SU-DHL-6 (cell line): ENCODE data around the gene STAP1.
"Not testable (repeated sequence)": the region's sequence is repeated elsewhere in the genome, so short reads cannot be mapped to it uniquely, and the experiment has no call there.

Experiments used
- H2AFZ ChIP-seq: fragments of 200-600 bp; sonication (generic); 2 replicates; pipeline ENCODE4 v1.6.1; 2014; ENCODE audit warnings: low read depth, mild to moderate bottlenecking, moderate library complexity, mixed read lengths, antibody characterized with exemption, low read length; ENCODE audit not compliant: severe bottlenecking
- H3F3A ChIP-seq: fragments of 200-600 bp; shearing (Covaris generic); 2 replicates; pipeline ENCODE4 v1.6.0; 2016; ENCODE audit warnings: antibody characterized with exemption, mild to moderate bottlenecking; ENCODE audit not compliant: insufficient read depth
- H3K27ac ChIP-seq: fragments of 200-600 bp; sonication (generic); 2 replicates; pipeline ENCODE4 v1.5.1; 2016; ENCODE audit warnings: low read depth, mild to moderate bottlenecking, low read length, moderate library complexity, mixed read lengths
- H3K27me3 ChIP-seq: fragments of 200-600 bp; sonication (generic), shearing (Covaris generic); 2 replicates; pipeline ENCODE4 v1.6.0; 2014; ENCODE audit warnings: mild to moderate bottlenecking, low read length
- H3K36me3 ChIP-seq: fragments of 200-600 bp; sonication (generic); 2 replicates; pipeline ENCODE4 v1.6.1; 2014; ENCODE audit warnings: mild to moderate bottlenecking, low read length, mixed read lengths
- H3K4me2 ChIP-seq: fragments of 300-600, 200-600 bp; shearing (Covaris generic), sonication (generic); 2 replicates; pipeline ENCODE4 v1.6.0; 2014; ENCODE audit warnings: low read length, low read depth, mild to moderate bottlenecking; ENCODE audit not compliant: poor library complexity, severe bottlenecking
- H3K4me3 ChIP-seq: fragments of 200-600 bp; sonication (generic); 2 replicates; pipeline ENCODE4 v1.5.1; 2014; ENCODE audit warnings: antibody characterized with exemption, low read length, mild to moderate bottlenecking, mixed read lengths; ENCODE audit not compliant: insufficient read depth, poor library complexity, severe bottlenecking
- H3K79me2 ChIP-seq: fragments of 200-600 bp; sonication (generic); 2 replicates; pipeline ENCODE4 v1.6.1; 2014; ENCODE audit warnings: mild to moderate bottlenecking, low read length, moderate library complexity; ENCODE audit not compliant: insufficient read depth
- H3K9ac ChIP-seq: fragments of 200-600 bp; sonication (generic); 2 replicates; pipeline ENCODE4 v1.7.0; 2014; ENCODE audit warnings: mild to moderate bottlenecking, low read length
- H3K9me2 ChIP-seq: fragments of 200-600 bp; sonication (generic); replicated peaks from 2 replicates; pipeline ENCODE4 v1.6.1; 2014; ENCODE audit warnings: low read length; ENCODE audit not compliant: insufficient read depth
- H3K9me3 ChIP-seq: fragments of 200-600 bp; sonication (generic); 2 replicates; pipeline ENCODE4 v1.6.1; 2014; ENCODE audit warnings: low read length, mixed read lengths; ENCODE audit not compliant: insufficient read depth
- H4K20me1 ChIP-seq: fragments of 200-600 bp; sonication (generic); 2 replicates; pipeline ENCODE4 v1.6.1; 2014; ENCODE audit warnings: low read depth, mild to moderate bottlenecking, antibody characterized with exemption, low read length, moderate library complexity, mixed read lengths
- CTCF ChIP-seq: fragments of 200-600 bp; sonication (generic); IDR thresholded peaks from one replicate; pipeline ENCODE4 v1.5.1; 2017; ENCODE audit warnings: antibody characterized with exemption, mild to moderate bottlenecking, low read length, moderate library complexity; ENCODE audit not compliant: insufficient read depth, poor library complexity, severe bottlenecking
- EZH2phosphoT487 ChIP-seq: fragments of 200-600 bp; sonication (generic), shearing (Covaris generic); conservative IDR thresholded peaks from 2 replicates; pipeline ENCODE4 v1.6.1; 2018; ENCODE audit warnings: mild to moderate bottlenecking, antibody characterized with exemption, low read length, moderate library complexity, mixed read lengths

Gene STAP1

GRCh38 chr4:67550451-67550850 lies 8.1 kb upstream of the STAP1 start:
- peak overlapping the region; percentile 75 for H3K4me2 ChIP-seq
- peak overlapping the region; percentile 44 for H3K9ac ChIP-seq
- no peaks in the 10 kb centered on the region for H3K36me3 ChIP-seq
- no peaks in the 10 kb centered on the region for H3K79me2 ChIP-seq
- no peaks in the 10 kb centered on the region for H3K27me3 ChIP-seq
- H3F3A ChIP-seq: peaks cover 23% of the 10 kb centered on the region
- TF ChIP-seq EZH2phosphoT487 (no peak), CTCF (no peak)
- no peaks in the 10 kb centered on the region for H4K20me1 ChIP-seq
- no peak overlapping the region for H2AFZ ChIP-seq
- H3K9me2 ChIP-seq: no peaks in the 10 kb centered on the region
- H3K9me3 ChIP-seq: no peaks in the 10 kb centered on the region
- peak overlapping the region; percentile 95 for H3K27ac ChIP-seq
- peak overlapping the region; percentile 14 for H3K4me3 ChIP-seq

DNA sequence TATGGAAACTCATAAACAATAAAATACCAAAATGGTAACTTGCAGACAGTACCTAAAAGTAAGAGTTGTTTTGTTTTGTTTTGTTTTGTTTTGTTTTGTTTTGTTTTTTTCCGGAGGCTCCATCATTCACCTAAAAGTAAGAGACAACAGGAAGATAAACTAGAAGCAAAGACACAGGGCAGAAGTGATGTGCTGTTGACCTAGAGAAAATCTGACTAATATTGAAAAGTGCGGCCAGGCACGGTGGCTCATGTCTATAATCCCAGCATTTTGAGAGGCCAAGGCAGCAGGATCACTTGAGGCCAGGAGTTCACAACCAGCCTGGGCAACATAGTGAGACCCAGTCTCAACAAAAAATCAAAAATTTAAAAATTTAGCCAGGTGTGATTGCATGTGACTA lies 7.7 kb upstream of the STAP1 start:
- Histone ChIP-seq H3K27ac (peak overlapping the region; percentile 95), H3K9me3 (no peaks in the 10 kb centered on the region), H2AFZ (no peak overlapping the region), H3K4me3 (peak overlapping the region; percentile 14), H4K20me1 (no peaks in the 10 kb centered on the region), H3K4me2 (peak overlapping the region; percentile 75), H3F3A (peaks cover 23% of the 10 kb centered on the region), H3K9me2 (no peaks in the 10 kb centered on the region), H3K79me2 (no peaks in the 10 kb centered on the region), H3K9ac (peak overlapping the region; percentile 44), H3K36me3 (no peaks in the 10 kb centered on the region), H3K27me3 (no peaks in the 10 kb centered on the region)
- no peak for TF ChIP-seq CTCF
- no peak for TF ChIP-seq EZH2phosphoT487

- H3K9me2 ChIP-seq, H3K4me3 ChIP-seq, H3K36me3 ChIP-seq, H3K9me3 ChIP-seq, H3K79me2 ChIP-seq, H3K27me3 ChIP-seq, H4K20me1 ChIP-seq: not testable (repeated sequence)
- Histone ChIP-seq H2AFZ (peak overlapping the region; percentile 64), H3K9ac (peak overlapping the region; percentile 26), H3K4me2 (peak overlapping the region; percentile 46), H3F3A (peaks cover 23% of the 10 kb centered on the region), H3K27ac (peak overlapping the region; percentile 95)
These were observed 6.3 kb upstream of the STAP1 start for GRCh38 chr4:67552146-67552792.

DNA sequence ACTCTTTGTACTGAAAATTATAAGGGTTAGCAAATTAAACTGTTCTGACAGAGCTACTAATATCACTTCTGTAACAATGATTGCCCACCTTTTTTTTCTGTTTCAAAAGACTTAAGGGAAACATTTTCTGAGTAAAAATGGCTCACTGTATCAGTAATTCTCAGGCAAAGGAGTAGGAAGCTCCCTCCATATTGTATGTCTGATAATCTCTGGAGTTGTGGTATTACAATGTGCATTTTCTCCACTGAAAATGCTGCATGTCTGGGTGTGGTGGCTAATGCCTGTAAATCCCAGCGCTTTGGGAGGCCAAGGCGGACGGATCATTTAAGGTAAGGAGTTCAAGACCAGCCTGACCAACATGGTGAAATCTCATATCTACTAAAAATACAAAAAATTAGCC lies 4.4 kb upstream of the STAP1 start:
- Histone ChIP-seq H3K4me2 (no peak overlapping the region), H3K9me2 (no peaks in the 10 kb centered on the region), H3K27me3 (no peaks in the 10 kb centered on the region), H3K9ac (no peak overlapping the region), H3K79me2 (peaks cover 6% of the 10 kb centered on the region), H3K27ac (no peak overlapping the region), H3F3A (peaks cover 23% of the 10 kb centered on the region), H2AFZ (no peak overlapping the region), H3K4me3 (no peak overlapping the region), H3K36me3 (no peaks in the 10 kb centered on the region), H3K9me3 (no peaks in the 10 kb centered on the region), H4K20me1 (no peaks in the 10 kb centered on the region)
- TF ChIP-seq EZH2phosphoT487 (no peak), CTCF (no peak)
